Measurements from ENCODE around the gene EDIL3.

Gene EDIL3

DNA sequence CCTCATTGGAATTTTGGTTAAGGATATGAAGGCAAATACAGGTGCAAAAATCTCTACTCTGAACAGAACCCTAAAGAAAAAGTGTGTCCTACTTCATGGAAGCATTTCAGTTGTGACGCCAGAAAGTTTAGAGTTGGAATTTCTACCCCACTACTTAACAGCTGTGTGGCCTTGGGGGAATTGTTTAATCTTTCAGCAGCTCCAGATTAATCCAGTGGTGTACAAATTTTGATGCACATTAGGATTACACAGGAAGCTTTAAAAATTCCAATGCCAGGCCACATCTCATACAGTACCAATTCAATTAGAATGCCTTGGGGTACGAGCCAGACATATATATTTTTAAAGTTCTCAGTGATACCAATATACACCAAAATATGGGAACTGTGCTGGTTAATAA, 266.1 kb downstream of the EDIL3 start:
- no peak overlapping the region for H2AFZ ChIP-seq (ENCODE audit: low read length)
- H3K4me2 ChIP-seq (ENCODE audit: low read length) = no peak overlapping the region
- no peak overlapping the region for H3K27ac ChIP-seq (ENCODE audit: low read depth, low read length, poor library complexity, severe bottlenecking)
- no peaks in the 10 kb centered on the region for H3K4me1 ChIP-seq (ENCODE audit: insufficient read depth, low read length, severe bottlenecking)
- no peaks in the 10 kb centered on the region for H3K36me3 ChIP-seq (ENCODE audit: insufficient read depth, low read length)
- H3K9me3 ChIP-seq (ENCODE audit: low read length) = no peaks in the 10 kb centered on the region
- H3K27me3 ChIP-seq (ENCODE audit: insufficient read depth, low read length) = no peaks in the 10 kb centered on the region
- no peaks in the 10 kb centered on the region for H3F3A ChIP-seq (ENCODE audit: insufficient read depth, low read length)
- no peak for TF ChIP-seq CTCF (IDR thresholded peaks at IDR 0.05; ENCODE audit: low read length)
- TF ChIP-seq EZH2 (IDR thresholded peaks at IDR 0.05; ENCODE audit: borderline replicate concordance, low read length) = no peak
- no peaks in the 10 kb centered on the region for H3K9me2 ChIP-seq (ENCODE audit: low read depth, low read length)
- H3K79me2 ChIP-seq (ENCODE audit: insufficient read depth, low read length) = no peaks in the 10 kb centered on the region
- H3K4me3 ChIP-seq (ENCODE audit: low read depth, low read length, poor library complexity, severe bottlenecking) = no peak overlapping the region
- no peak overlapping the region for H3K9ac ChIP-seq (ENCODE audit: low read length)
- no peaks in the 10 kb centered on the region for H4K20me1 ChIP-seq (ENCODE audit: insufficient read depth, low read length)

DNA sequence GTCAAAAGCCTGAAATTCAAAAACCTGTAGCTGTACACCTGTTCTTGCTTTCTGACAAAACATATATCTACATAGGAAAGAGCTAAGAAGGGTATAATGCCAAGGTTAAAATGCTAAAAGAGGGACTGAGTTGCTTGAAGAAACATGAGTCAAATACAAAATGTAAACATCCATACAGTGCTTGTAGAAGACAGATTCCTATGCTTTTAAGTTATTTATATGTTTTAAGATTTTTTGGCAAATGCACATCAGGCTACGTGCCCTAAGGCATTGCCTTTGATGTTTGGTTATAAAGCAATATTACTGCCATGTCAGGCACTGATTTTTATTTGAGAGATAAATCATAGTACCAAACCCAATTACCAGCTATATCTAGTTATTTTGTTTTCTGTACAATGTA, 269.0 kb downstream of the EDIL3 start:
- Histone ChIP-seq H3F3A (ENCODE audit: insufficient read depth, low read length) (no peaks in the 10 kb centered on the region), H3K4me3 (ENCODE audit: low read depth, low read length, poor library complexity, severe bottlenecking) (no peak overlapping the region), H3K27ac (ENCODE audit: low read depth, low read length, poor library complexity, severe bottlenecking) (no peak overlapping the region), H3K4me2 (ENCODE audit: low read length) (no peak overlapping the region), H3K9me2 (ENCODE audit: low read depth, low read length) (no peaks in the 10 kb centered on the region), H4K20me1 (ENCODE audit: insufficient read depth, low read length) (no peaks in the 10 kb centered on the region), H3K27me3 (ENCODE audit: insufficient read depth, low read length) (no peaks in the 10 kb centered on the region), H3K4me1 (ENCODE audit: insufficient read depth, low read length, severe bottlenecking) (no peaks in the 10 kb centered on the region), H3K79me2 (ENCODE audit: insufficient read depth, low read length) (no peaks in the 10 kb centered on the region), H3K9ac (ENCODE audit: low read length) (no peak overlapping the region), H2AFZ (ENCODE audit: low read length) (no peak overlapping the region), H3K36me3 (ENCODE audit: insufficient read depth, low read length) (no peaks in the 10 kb centered on the region), H3K9me3 (ENCODE audit: low read length) (no peaks in the 10 kb centered on the region)
- no peak for TF ChIP-seq CTCF (IDR thresholded peaks at IDR 0.05; ENCODE audit: low read length)
- no peak for TF ChIP-seq EZH2 (IDR thresholded peaks at IDR 0.05; ENCODE audit: borderline replicate concordance, low read length)

DNA sequence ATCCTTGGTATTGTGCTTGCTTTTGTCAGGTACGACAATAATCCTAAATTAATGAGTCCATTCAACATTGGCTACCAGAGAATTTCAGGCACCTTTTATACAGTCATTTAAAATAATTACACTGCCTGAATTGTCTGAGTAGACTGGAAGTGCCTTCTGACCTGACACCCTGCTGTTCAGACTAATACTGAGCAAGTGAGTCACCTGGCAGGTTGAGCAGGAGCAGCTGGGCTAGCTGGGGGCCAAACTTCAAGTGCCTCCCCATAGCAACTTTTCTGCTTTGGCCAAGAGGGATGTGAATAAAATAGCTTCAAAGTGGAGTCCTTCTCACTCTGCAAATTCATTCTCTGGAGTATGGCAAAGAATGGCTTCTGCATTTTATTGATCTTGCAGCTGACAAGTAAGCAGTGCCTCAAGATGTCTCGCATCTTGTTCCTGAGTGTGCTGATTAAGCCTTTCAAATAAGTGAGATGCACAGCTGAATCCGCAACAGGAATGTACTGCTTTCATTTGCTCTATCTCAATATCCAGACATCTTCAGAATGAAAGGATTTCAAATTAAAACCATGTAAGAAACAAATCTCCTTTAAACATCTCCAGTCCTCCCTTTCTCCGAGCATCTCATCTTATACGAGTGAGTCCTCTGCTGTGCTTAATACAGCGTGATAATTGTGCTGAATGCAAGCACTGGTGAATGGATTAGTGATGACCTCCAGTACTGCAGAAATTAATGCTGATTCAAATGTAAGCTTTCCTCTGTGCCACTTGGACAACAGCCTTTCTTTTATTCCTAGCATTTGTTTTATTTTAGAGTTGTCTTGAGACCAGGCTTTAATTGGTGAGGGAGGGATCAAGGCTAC, 271.2 kb downstream of the EDIL3 start:
- Histone ChIP-seq H3K79me2 (ENCODE audit: insufficient read depth, low read length) (no peaks in the 10 kb centered on the region), H3K4me2 (ENCODE audit: low read length) (no peak overlapping the region), H3K36me3 (ENCODE audit: insufficient read depth, low read length) (no peaks in the 10 kb centered on the region), H3K4me3 (ENCODE audit: low read depth, low read length, poor library complexity, severe bottlenecking) (no peak overlapping the region), H3K9ac (ENCODE audit: low read length) (no peak overlapping the region), H4K20me1 (ENCODE audit: insufficient read depth, low read length) (no peaks in the 10 kb centered on the region), H3K4me1 (ENCODE audit: insufficient read depth, low read length, severe bottlenecking) (no peaks in the 10 kb centered on the region), H3K27ac (ENCODE audit: low read depth, low read length, poor library complexity, severe bottlenecking) (no peak overlapping the region), H3F3A (ENCODE audit: insufficient read depth, low read length) (no peaks in the 10 kb centered on the region), H3K9me2 (ENCODE audit: low read depth, low read length) (no peaks in the 10 kb centered on the region), H3K27me3 (ENCODE audit: insufficient read depth, low read length) (no peaks in the 10 kb centered on the region), H3K9me3 (ENCODE audit: low read length) (no peaks in the 10 kb centered on the region), H2AFZ (ENCODE audit: low read length) (no peak overlapping the region)
- no peak for TF ChIP-seq CTCF (IDR thresholded peaks at IDR 0.05; ENCODE audit: low read length)

All from OCI-LY1 (cell line).